SHP77 treated with DMSO at 0.1 percent for 48 hours (cell line): Measurements from ENCODE around the gene ACACB.

ENCODE experiments used
- DNase-seq: peaks from one replicate; lab custom pipeline; 2025; lab: John Stamatoyannopoulos, UW

The ACACB gene

DNA sequence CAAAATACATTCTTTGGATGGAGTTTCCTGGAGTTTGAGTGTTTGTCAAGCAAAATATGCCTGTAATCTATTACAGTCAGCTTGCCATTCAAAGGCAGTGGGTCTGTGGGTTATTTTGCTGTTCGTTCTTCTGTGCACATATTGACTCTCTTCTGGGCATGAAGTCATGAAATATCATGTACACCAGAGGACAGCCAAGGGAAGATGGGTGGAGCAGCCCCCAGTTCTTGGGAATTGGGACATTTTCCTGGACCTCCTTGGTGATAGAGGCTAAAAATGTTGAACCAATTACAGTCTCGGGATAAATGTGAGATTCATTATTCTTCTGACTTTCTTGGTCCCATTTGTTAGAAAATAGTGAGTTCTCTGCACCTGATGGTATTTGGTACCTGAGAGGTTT, 103.6 kb downstream of the ACACB start:
- no peak for DNase-seq

GRCh38 chr12:109221277-109221931, 105.0 kb downstream of the ACACB start:
- no peak for DNase-seq

- no peak for DNase-seq
Measured at GRCh38 chr12:109222062-109222461, 105.7 kb downstream of the ACACB start.

DNA sequence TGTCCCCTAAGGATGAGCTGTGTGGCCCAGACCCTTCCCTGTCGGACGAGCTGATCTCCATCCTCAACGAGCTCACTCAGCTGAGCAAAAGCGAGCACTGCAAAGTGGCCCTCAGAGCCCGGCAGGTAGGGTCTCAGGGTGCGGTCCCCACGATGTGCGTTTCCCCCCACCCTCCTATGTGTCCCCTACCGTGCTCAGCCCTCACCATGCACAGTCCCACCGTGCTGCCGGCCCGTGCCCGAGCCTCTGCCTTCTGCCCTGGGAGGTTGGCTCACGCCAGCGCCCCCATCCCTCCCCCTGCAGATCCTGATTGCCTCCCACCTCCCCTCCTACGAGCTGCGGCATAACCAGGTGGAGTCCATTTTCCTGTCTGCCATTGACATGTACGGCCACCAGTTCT, 106.1 kb downstream of the ACACB start:
- DNase-seq = no peak

- no peak for DNase-seq
Measured at GRCh38 chr12:109223211-109223610, 106.8 kb downstream of the ACACB start.

GRCh38 chr12:109223868-109224267, 107.5 kb downstream of the ACACB start:
- no peak for DNase-seq

- DNase-seq = no peak
Measured at GRCh38 chr12:109228664-109229063, 112.3 kb downstream of the ACACB start.

GRCh38 chr12:109230193-109230592, 113.8 kb downstream of the ACACB start:
- no peak for DNase-seq

DNA sequence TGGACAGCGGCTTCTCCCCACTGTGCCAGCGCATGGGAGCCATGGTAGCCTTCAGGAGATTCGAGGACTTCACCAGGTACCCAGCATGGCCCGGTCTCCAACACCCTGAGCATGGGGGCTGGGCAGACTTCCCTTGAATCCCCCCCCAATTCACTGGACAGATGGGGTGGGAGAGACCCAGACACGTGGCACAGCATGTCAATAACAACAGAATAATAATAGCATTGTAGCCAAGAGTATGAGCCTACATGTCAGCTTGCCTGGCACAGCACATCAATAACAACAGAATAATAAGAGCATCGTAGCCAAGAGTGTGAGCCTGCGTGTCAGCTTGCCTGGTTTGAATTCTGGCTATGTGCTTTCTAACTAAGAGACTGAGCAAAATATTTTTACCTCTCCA, 116.3 kb downstream of the ACACB start:
- DNase-seq = no peak

GRCh38 chr12:109234012-109234411, 117.6 kb downstream of the ACACB start:
- DNase-seq = no peak

DNA sequence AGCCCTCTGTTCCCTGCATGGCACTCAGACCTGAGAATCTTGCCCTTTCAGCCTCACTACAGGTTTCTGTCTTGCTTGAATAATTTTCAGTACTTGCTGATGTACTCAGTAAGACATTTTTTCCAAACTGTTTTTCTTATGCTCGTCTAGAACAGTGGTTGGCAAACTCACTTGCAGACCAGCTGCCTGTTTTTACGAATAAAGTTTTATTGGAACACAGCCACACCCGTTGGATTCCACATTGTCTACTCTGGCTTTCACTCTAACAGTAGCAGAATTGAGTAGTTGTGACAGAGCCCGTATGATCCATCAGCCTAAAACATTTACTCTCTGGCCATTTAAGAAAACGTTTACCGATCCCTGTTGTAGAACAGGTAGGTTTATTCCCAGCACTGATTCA, 119.9 kb downstream of the ACACB start:
- no peak for DNase-seq

- no peak for DNase-seq
Measured at GRCh38 chr12:109239179-109239578, 122.8 kb downstream of the ACACB start.

- DNase-seq = no peak
Measured at GRCh38 chr12:109239691-109240090, 123.3 kb downstream of the ACACB start.

DNA sequence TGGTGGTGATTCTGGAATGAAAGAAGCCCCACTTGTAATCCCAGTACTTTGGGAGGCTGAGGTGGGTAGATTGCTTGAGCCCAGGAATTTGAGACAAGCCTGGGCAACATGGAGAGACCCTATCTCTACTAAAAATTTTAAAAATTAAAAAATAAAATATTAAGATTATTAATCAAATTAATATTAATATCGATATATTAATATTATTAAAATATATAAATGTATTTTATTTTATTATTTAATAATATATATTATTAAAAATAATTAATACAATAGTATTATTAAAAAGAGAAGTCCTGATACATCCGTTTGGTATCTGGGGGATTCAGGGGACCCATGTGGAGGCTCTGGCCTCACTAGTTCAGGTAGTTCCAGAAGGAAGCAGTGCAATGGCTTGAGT, 124.0 kb downstream of the ACACB start:
- no peak for DNase-seq

GRCh38 chr12:109241936-109242335, 125.5 kb downstream of the ACACB start:
- DNase-seq = no peak

DNA sequence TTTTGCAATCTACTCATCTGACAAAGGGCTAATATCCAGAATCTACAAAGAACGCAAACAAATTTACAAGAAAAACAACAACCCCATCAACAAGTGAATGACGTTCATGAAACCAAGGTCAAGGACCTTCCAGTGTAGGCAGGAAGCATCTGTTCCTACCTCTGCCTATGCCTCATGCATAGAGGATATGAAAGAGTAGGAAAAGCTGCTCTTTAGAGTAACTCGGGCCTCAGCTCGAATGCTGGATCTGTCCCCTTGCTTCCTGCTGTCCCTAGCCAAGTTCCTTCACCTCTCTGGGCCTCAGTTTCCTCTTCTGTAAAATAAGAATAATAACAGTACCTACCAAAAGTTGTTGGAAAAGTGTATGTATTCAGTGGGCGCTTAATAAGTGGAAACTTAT, 127.7 kb downstream of the ACACB start:
- no peak for DNase-seq

DNA sequence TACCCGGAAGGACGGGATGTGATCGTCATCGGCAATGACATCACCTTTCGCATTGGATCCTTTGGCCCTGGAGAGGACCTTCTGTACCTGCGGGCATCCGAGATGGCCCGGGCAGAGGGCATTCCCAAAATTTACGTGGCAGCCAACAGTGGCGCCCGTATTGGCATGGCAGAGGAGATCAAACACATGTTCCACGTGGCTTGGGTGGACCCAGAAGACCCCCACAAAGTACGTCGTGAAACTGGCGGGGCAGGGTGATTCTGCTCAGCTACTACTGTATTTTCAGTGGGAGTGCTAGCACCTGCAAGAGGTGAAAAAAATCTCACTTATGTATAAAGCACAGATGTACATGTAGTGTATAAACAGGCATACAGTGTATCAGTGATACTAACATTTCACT, 129.8 kb downstream of the ACACB start:
- no peak for DNase-seq

DNA sequence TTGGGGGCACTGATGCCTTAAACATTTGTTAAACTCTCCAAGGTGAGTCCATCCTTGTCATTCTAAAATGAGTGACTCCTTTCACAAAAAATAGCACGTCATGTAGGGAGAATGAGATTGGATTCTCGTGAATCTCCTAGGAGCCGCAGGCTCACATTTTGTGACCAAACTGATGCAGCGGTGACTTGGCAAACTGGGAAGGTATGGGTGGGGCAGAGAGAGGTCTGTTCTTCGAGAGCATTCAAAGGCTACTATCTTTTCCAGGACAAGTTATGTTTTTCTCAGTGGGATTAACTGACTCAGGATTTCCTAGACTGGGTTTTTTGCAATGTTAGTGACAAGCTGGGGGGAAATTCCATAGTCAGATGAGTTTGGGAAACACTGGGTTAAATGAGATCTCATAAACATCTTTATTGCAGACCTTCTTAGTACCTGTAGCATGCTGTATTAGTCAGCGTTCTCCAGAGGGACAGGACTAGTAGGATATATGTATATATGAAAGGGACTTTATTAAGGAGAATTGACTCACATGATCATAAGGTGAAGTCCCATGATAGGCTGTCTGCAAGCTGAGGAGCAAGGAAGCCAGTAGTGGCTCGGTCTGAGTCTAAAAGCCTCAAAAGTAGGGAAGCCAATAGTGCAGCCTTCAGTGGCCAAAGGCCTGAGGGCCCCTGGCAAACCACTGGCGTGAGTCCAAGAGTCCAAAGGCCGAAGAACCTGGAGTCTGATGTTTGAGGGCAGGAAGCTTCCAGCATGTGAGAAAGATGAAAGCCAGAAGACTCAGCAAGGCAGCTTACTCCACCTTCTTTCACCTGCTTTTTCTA, 131.7 kb downstream of the ACACB start:
- no peak for DNase-seq

GRCh38 chr12:109250523-109250922, 134.1 kb downstream of the ACACB start:
- no peak for DNase-seq

DNA sequence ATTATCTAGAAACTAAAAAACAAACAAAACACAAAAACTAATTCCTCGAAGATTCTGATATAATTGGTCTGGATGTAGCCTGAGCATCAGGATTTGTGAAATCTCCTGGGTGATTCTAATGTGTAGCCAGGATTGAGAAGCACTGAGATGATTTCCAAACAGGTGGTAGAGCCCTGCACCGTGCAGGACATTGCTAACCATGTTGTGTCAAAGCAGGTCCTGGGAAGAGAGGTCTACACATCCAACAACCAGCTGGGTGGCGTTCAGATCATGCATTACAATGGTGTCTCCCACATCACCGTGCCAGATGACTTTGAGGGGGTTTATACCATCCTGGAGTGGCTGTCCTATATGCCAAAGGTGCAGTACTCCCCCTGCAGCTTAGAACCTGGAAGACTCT, 136.4 kb downstream of the ACACB start:
- DNase-seq = no peak

DNA sequence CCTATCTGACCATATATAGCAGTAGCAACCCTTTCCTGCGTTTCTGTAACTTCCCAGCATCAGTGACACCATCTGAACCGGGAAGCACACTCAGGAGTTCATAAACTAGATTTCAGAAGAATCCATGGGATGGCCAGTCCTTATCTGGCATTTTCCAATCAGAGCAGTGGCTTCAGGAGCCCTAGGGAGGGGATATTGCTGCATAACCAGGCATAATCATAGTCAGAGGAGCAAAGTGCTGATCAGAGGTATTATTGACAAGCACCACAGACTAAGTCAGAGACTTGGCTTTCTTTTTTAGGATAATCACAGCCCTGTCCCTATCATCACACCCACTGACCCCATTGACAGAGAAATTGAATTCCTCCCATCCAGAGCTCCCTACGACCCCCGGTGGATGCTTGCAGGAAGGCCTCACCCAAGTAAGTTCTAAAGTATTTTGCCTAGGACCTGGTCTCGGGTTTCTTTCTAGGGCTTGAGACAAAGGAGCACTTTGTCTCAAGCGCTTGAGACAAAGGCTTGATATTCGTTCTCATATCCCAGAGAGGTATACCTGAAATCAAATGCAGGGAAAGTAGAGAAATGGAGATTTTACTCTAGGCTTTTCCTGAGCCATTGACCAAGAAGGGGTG, 137.6 kb downstream of the ACACB start:
- DNase-seq = no peak

GRCh38 chr12:109255377-109255776, 139.0 kb downstream of the ACACB start:
- no peak for DNase-seq

DNA sequence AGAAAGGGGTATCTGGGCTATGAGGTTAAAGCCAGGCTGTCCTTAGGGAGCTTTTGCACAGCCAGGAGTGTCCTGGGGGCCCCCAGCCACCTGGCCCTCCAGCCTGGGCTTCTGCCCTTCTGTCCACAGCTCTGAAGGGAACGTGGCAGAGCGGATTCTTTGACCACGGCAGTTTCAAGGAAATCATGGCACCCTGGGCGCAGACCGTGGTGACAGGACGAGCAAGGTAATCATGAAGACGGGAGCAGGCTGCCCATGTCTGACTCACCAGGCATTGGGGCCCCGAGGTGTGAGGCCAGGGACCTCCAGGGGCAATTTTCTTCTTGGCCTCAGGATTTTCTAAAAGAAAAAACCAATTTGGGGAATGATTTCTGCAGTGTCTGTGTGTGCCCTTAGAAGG, 139.6 kb downstream of the ACACB start:
- no peak for DNase-seq
